K562 (cell line): ENCODE results near the gene MRPS10. TPM values are rescaled to one million over a fixed set of nuclear protein-coding genes. Genes with fewer than 3 reads are reported as not detected.
A peak's percentile ranks its signal among the peaks of the same experiment; 100 is the strongest.

Experiments
- ATAC-seq: fragments of 200-7000 bp; cut with Tn5 transposase; 3 replicates; pipeline ENCODE4 v1.9.1; 2020; ENCODE audit warnings: moderate library complexity
- BruUV-seq: library from RNA; stranded (reverse); fragments of 400-500 nt; replicated peaks from 2 replicates; lab custom pipeline; 2021; lab: Mats Ljungman, UMichigan
- CTCF ChIA-PET: fragments of 300-600 bp; formaldehyde crosslinking; extraction: SDS; loops from one replicate; lab custom pipeline; 2021; ENCODE audit warnings: low intra/inter-chr PET ratio; lab: Yijun Ruan, JAX
- POLR2A ChIA-PET: fragments of 300-600, 350-650 bp; sonication (Branson Sonifier 250); formaldehyde crosslinking; extraction: SDS; loops from one replicate; lab custom pipeline; 2021; ENCODE audit warnings: antibody characterized with exemption, inconsistent platforms; lab: Yijun Ruan, JAX
- DNase-seq, 4 experiments: peaks; one replicate each; pipeline versions ENCODE4 v3.0.0 to v3.0.0-alpha.2; 2011 to 2018; ENCODE audit warnings: low spot score in 3 of 4, mixed read lengths in 3 of 4; ENCODE audit errors: extremely low read depth in 1 of 4
- FAIRE-seq: peaks from 2 replicates; lab custom pipeline; 2011; peaks lifted over from hg19 to GRCh38; lab: Jason Lieb, UNC
- H2AFZ ChIP-seq: 2 replicates; pipeline ENCODE4 v1.6.0; 2011; ENCODE audit warnings: low read depth, low read length, control low read depth, inconsistent platforms
- H3K27ac ChIP-seq: fragments of 200-600 bp; 3 replicates; pipeline ENCODE4 v1.8.0; 2011; ENCODE audit warnings: low read depth, mild to moderate bottlenecking, control low read depth, inconsistent platforms, low read length, moderate library complexity, mixed read lengths; ENCODE audit errors: extremely low read depth
- H3K27me3 ChIP-seq, 2 experiments: fragments of 300-600 bp in 1 of 2; 2 replicates in 1 of 2; 3 replicates in 1 of 2; pipeline versions ENCODE4 v1.6.0 to v1.8.0; 2011; ENCODE audit warnings: inconsistent platforms in 2 of 2, low read length in 2 of 2, mild to moderate bottlenecking in 1 of 2, mixed read lengths in 1 of 2, moderate library complexity in 1 of 2; ENCODE audit not compliant: control insufficient read depth in 2 of 2, insufficient read depth in 2 of 2
- H3K36me3 ChIP-seq: fragments of 300-600 bp; 3 replicates; pipeline ENCODE4 v1.8.0; 2011; ENCODE audit warnings: mild to moderate bottlenecking, low read length, inconsistent platforms; ENCODE audit not compliant: control insufficient read depth, insufficient read depth
- H3K4me1 ChIP-seq, 2 experiments: fragments of 200-600 bp in 1 of 2; replicated peaks in 1 of 2; 2 replicates in 1 of 2; 3 replicates in 1 of 2; pipeline versions ENCODE4 v1.5.1 to v1.8.0; 2011; ENCODE audit warnings: inconsistent platforms in 2 of 2, low read length in 2 of 2, mild to moderate bottlenecking in 1 of 2, mixed read lengths in 1 of 2, moderate library complexity in 1 of 2; ENCODE audit not compliant: control insufficient read depth in 2 of 2, insufficient read depth in 2 of 2
- H3K4me2 ChIP-seq: 2 replicates; pipeline ENCODE4 v1.6.1; 2011; ENCODE audit warnings: low read length, control low read depth, inconsistent platforms, mixed read lengths; ENCODE audit not compliant: insufficient read depth
- H3K4me3 ChIP-seq: fragments of 200-600 bp; sonication (generic), shearing (Covaris generic); 2 replicates; pipeline ENCODE4 v1.5.1; 2016; ENCODE audit warnings: control low read depth, inconsistent platforms
- H3K79me2 ChIP-seq: fragments of 200-600 bp; 3 replicates; pipeline ENCODE4 v1.8.0; 2011; ENCODE audit warnings: low read length, inconsistent platforms; ENCODE audit not compliant: control insufficient read depth, insufficient read depth
- H3K9ac ChIP-seq, 2 experiments: 2 replicates each; pipeline versions ENCODE4 v1.6.0 to v1.6.1; 2011; ENCODE audit warnings: low read depth in 2 of 2, low read length in 2 of 2, control low read depth in 1 of 2, inconsistent platforms in 1 of 2, mild to moderate bottlenecking in 1 of 2, mixed read lengths in 1 of 2; ENCODE audit not compliant: insufficient read depth in 1 of 2
- H3K9me1 ChIP-seq: one replicate; pipeline ENCODE4 v1.6.0; 2011; ENCODE audit warnings: inconsistent platforms, mild to moderate bottlenecking, low read length, moderate library complexity; ENCODE audit not compliant: control insufficient read depth, insufficient read depth
- H3K9me3 ChIP-seq: replicated peaks from 2 replicates; pipeline ENCODE4 v1.5.1; 2011; ENCODE audit warnings: low read depth, low read length, inconsistent platforms; ENCODE audit not compliant: control insufficient read depth, insufficient read depth
- H4K20me1 ChIP-seq: replicated peaks from 2 replicates; pipeline ENCODE4 v1.6.1; 2011; ENCODE audit warnings: low read length, inconsistent platforms, mixed read lengths; ENCODE audit not compliant: control insufficient read depth, insufficient read depth
- ELF1 ChIP-seq: fragments of 200-800 bp; sonication (Bioruptor generic); IDR thresholded peaks from 2 replicates; pipeline ENCODE4 v1.6.1; 2016; ENCODE audit warnings: missing genetic modification characterization, missing compliant biosample characterization
- HNRNPUL1 ChIP-seq: fragments of 200-400 bp; formaldehyde crosslinking; IDR thresholded peaks from 2 replicates; pipeline ENCODE4 v1.6.1; 2017; ENCODE audit warnings: low read length
- KDM1A ChIP-seq, 2 experiments: fragments of 450-650 bp; IDR thresholded peaks; 2 replicates each; pipeline ENCODE4 v1.6.1; 2016; ENCODE audit warnings: mild to moderate bottlenecking in 2 of 2
- RBM15 ChIP-seq: fragments of 200-400 bp; formaldehyde crosslinking; IDR thresholded peaks from 2 replicates; pipeline ENCODE4 v1.6.1; 2018; ENCODE audit warnings: mild to moderate bottlenecking, low read length, moderate library complexity; ENCODE audit not compliant: insufficient read depth
- REST ChIP-seq, 2 experiments: fragments of 450-650 bp; formaldehyde crosslinking in 1 of 2; IDR thresholded peaks; 2 replicates each; pipeline versions ENCODE4 v1.4.0 to v1.6.1; 2014 to 2020; ENCODE audit warnings: mild to moderate bottlenecking in 2 of 2, borderline replicate concordance in 1 of 2, low read depth in 1 of 2
- SMAD4 ChIP-seq: fragments of 250-450 bp; sonication (Bioruptor Pico); conservative IDR thresholded peaks from 2 replicates; pipeline ENCODE4 v1.8.0; 2021; ENCODE audit warnings: inconsistent platforms, mild to moderate bottlenecking, moderate library complexity
- STAT5A ChIP-seq: IDR thresholded peaks from 2 replicates; pipeline ENCODE4 v1.6.1; 2012; ENCODE audit warnings: low read length, inconsistent platforms, borderline replicate concordance
- TSC22D4 ChIP-seq: fragments of 450-650 bp; IDR thresholded peaks from 2 replicates; pipeline ENCODE4 v1.6.1; 2016; ENCODE audit warnings: missing genetic modification characterization, missing biosample characterization, control low read depth
- ZNF175 ChIP-seq: fragments of 200-800 bp; sonication (Bioruptor generic); IDR thresholded peaks from 2 replicates; pipeline ENCODE4 v1.6.1; 2016; ENCODE audit warnings: low read depth, mild to moderate bottlenecking, missing genetic modification characterization, missing compliant biosample characterization
- ZNF655 ChIP-seq: fragments of 250-450 bp; sonication (Bioruptor Pico); IDR thresholded peaks from 2 replicates; pipeline ENCODE4 v1.5.0; 2021
- ZNF830 ChIP-seq: fragments of 250-450 bp; sonication (Bioruptor Pico); IDR thresholded peaks from 2 replicates; pipeline ENCODE4 v1.5.0; 2021; ENCODE audit warnings: mild to moderate bottlenecking
- WGBS: fragments of 100-300 bp; shearing (Covaris generic); methylation state at CpG from one replicate; pipeline ENCODE4 v1.1.6; 2016; ENCODE audit warnings: low coverage, mixed read lengths; ENCODE audit not compliant: insufficient coverage; ENCODE audit errors: missing lambda C conversion rate; 5-methylcytosine and 5-hydroxymethylcytosine counted together
- in situ Hi-C: fragments of 300-500 bp; cut with MboI; formaldehyde crosslinking; loops from 4 replicates; pipeline ENCODE4 v1.15.0; 2018; ENCODE audit warnings: inconsistent platforms, mixed read lengths
- intact Hi-C: fragments of 100-400 bp; cut with micrococcal nuclease; formaldehyde crosslinking; loops from 2 replicates; pipeline ENCODE4 v1.14.2; 2022
- polyA plus RNA-seq, 8 experiments: library from polyadenylated mRNA; depleted of rRNA in 4 of 8; stranded (reverse) in 5 of 8; unstranded in 3 of 8; fragments of >200 nt; fragmentation: Nextera tagmentation in 2 of 8; fragmentation: Illumina TruSeq in 1 of 8; extraction: Ambion mirVana in 2 of 8; extraction: Trizol in 1 of 8; gene quantifications; 2 replicates each; pipeline versions ENCODE4 v1.2.1 to v1.2.3, GENCODE V29; 2011 to 2014; ENCODE audit warnings: inconsistent platforms in 1 of 8, missing spikeins in 1 of 8
- total RNA-seq, 7 experiments: library from RNA; depleted of rRNA in 6 of 7; stranded (reverse); fragments of >200 nt in 6 of 7; fragmentation: Illumina TruSeq in 2 of 7; extraction: Trizol in 2 of 7; gene quantifications; 2 replicates each; pipeline versions ENCODE4 v1.2.1 to v1.2.3, GENCODE V29; 2011 to 2021; ENCODE audit warnings: low replicate concordance in 1 of 7

Gene MRPS10
- total and polyA plus RNA-seq, 9 of the 15 experiments (the other 6 are each of a cell fraction or from before 2014, with no cell fraction given), result 48.6 to 166 (median 93.7) TPM

- CTCF ChIA-PET, result no interaction called here
- in situ Hi-C loops, result no loop called here
- H3K36me3 ChIP-seq, result no peaks in the 10 kb centered on the region
- no peaks in the 10 kb centered on the region for H3K9me1 ChIP-seq
- BruUV-seq, result no TSS peak
- H2AFZ ChIP-seq, result no peak overlapping the region
- 43% methylated on average over 20 of the region's 20 CpGs for WGBS
- H3K27me3 ChIP-seq, result no peaks in the 10 kb centered on the region
- peak; percentile 17; the same call in 1 of the 3 replicates for ATAC-seq
- no peaks in the 10 kb centered on the region for H3K9me3 ChIP-seq
- no peak overlapping the region for H3K4me2 ChIP-seq
- no peaks in the 10 kb centered on the region for H4K20me1 ChIP-seq
- POLR2A ChIA-PET, result interaction anchor here (0.8 to 1.3 kb wide), 3 partner anchors 9 to 392 kb away, joined by 3 to 5 read pairs (median 4); partner anchors contain the start of gene TOMM6
- H3K4me1 ChIP-seq, result peaks cover 4 to 24% of the 10 kb centered on the region in 2 experiments; a peak in 4 of 5 replicates
- no peak overlapping the region for H3K4me3 ChIP-seq
- H3K79me2 ChIP-seq, result no peaks in the 10 kb centered on the region
- no peak for FAIRE-seq
- intact Hi-C loops, result no loop called here
- no peak for DNase-seq
- H3K27ac ChIP-seq, result no peak overlapping the region
- H3K9ac ChIP-seq, result no peak overlapping the region; a peak in 1 of 4 replicates
- TF ChIP-seq SMAD4 (CRISPR knock-in tag) (no peak), ZNF175 (CRISPR knock-in tag) (no peak), KDM1A (IDR thresholded peaks at IDR 0.05) (no peak), TSC22D4 (tag) (no peak), STAT5A (no peak), ZNF655 (CRISPR knock-in tag) (no peak), ZNF830 (CRISPR knock-in tag) (no peak), HNRNPUL1 (no peak), ELF1 (no peak), RBM15 (no peak), REST (IDR thresholded peaks at IDR 0.05; ENCODE audit: borderline replicate concordance) (0 out of 2 replicates have a peak, but pooled peaks have one; percentile 10), REST (CRISPR knock-in tag; IDR thresholded peaks at IDR 0.05; ENCODE audit: low read depth) (no peak)
These were observed 38.3 kb downstream of the MRPS10 start for GRCh38 chr6:42179261-42179944.
